ENCODE results near the gene SLC22A25. TPM values are rescaled to one million over a fixed set of nuclear protein-coding genes. Genes with fewer than 3 reads are reported as not detected.

Gene SLC22A25
- not detected for total RNA-seq
- polyA plus RNA-seq (2013, experiment 1 of 2): not detected
- polyA plus RNA-seq (2013, experiment 2 of 2): not detected
- 0 to 0.21 (median 0) reads per million in 172 experiments for total RNA-seq

DNA sequence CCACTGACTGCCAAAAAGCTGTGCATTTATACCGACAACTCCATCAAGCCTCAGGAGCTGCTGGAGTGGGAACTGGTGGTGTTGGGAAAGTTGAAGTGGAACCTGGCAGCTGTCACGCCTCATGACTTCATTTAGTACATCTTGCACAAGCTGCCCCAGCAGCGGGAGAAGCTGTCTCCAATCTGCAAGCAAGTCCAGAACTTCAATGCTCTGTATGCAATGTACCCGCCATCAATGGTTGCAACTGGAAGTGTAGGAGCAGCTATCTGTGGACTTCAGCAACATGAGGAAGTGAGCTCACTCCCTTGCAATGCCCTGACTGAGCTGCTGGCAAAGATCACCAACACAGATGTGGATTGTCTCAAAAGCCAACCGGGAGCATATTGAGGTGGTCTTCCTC is at the start of gene SLC22A25:
SLC22A25 (minus strand) TSS at position 67 of the 400 bp plus-strand sequence. CDS start 13,947 bp downstream, outside the sequence.
- H3K4me1 ChIP-seq (ENCODE audit: insufficient read depth, low read length): no peaks in the 10 kb centered on the region
- no peaks in the 10 kb centered on the region for H3K9me3 Mint-ChIP-seq
- TF ChIP-seq, protein P1, sequence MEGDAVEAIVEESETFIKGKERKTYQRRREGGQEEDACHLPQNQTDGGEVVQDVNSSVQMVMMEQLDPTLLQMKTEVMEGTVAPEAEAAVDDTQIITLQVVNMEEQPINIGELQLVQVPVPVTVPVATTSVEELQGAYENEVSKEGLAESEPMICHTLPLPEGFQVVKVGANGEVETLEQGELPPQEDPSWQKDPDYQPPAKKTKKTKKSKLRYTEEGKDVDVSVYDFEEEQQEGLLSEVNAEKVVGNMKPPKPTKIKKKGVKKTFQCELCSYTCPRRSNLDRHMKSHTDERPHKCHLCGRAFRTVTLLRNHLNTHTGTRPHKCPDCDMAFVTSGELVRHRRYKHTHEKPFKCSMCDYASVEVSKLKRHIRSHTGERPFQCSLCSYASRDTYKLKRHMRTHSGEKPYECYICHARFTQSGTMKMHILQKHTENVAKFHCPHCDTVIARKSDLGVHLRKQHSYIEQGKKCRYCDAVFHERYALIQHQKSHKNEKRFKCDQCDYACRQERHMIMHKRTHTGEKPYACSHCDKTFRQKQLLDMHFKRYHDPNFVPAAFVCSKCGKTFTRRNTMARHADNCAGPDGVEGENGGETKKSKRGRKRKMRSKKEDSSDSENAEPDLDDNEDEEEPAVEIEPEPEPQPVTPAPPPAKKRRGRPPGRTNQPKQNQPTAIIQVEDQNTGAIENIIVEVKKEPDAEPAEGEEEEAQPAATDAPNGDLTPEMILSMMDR (IDR thresholded peaks at IDR 0.05): no peak

DNA sequence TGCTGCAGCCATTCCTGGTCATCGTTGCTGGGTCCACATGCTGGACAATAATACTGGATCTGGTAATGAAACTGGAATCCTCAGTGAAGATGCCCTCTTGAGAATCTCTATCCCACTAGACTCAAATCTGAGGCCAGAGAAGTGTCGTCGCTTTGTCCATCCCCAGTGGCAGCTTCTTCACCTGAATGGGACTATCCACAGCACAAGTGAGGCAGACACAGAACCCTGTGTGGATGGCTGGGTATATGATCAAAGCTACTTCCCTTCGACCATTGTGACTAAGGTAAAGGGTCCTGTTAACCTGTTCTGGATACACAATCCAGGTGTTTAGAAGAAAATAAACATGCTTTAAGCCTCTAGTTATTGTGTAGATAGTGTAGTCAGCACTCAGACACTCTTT is 46.9 kb upstream of the SLC22A25 start:
- POLR2A ChIA-PET: no interaction called here
- DNase-seq: no peak
- ATAC-seq (ENCODE audit: poor library complexity): no peak
- intact Hi-C loops (cut with DNase I, micrococcal nuclease): no loop called here
- Mint-ChIP-seq H3K4me1 (ENCODE audit: low read depth) (no peaks in the 10 kb centered on the region), H3K4me3 (no peak overlapping the region), H3K9me3 (peaks cover 5% of the 10 kb centered on the region), H3K27me3 (peaks cover 39% of the 10 kb centered on the region), H3K27ac (no peak overlapping the region), H3K36me3 (ENCODE audit: low read depth) (no peaks in the 10 kb centered on the region)
- TF ChIP-seq, protein P1 (IDR thresholded peaks at IDR 0.05): no peak
- CTCF ChIA-PET: interaction anchor here (0.7 kb wide), 1 partner anchor 1030 kb away, joined by 3 read pairs; no protein-coding TSS in a partner anchor
- Histone ChIP-seq H3K9me3 (ENCODE audit: control insufficient read depth in 1 of 2, insufficient read depth in 1 of 2, low read length in 2 of 2) (peaks cover 0 to 3% of the 10 kb centered on the region in 2 experiments), H3K36me3 (ENCODE audit: insufficient read depth, low read length) (no peaks in the 10 kb centered on the region), H3K27ac (ENCODE audit: low read depth in 1 of 2, low read length in 2 of 2) (no peak overlapping the region), H3K4me3 (ENCODE audit: low read length) (no peak overlapping the region), H3K4me1 (ENCODE audit: insufficient read depth, low read length) (no peaks in the 10 kb centered on the region), H3K27me3 (ENCODE audit: control insufficient read depth in 1 of 2, insufficient read depth in 2 of 2, low read length in 2 of 2) (no peaks in the 10 kb centered on the region)

More for the DNA sequence above, at the start of gene SLC22A25:
- DNase-seq (no peak), ATAC-seq (ENCODE audit: poor library complexity) (no peak)
- Mint-ChIP-seq H3K27ac (no peak within 1 kb of the TSS), H3K27me3 (peaks cover 28% of the 10 kb centered on the region), H3K36me3 (ENCODE audit: low read depth) (no peaks in the 10 kb centered on the region), H3K4me3 (no peak within 1 kb of the TSS), H3K4me1 (ENCODE audit: low read depth) (peaks cover 11% of the 10 kb centered on the region)
- ChIA-PET CTCF (no interaction called here), POLR2A (no interaction called here)
- H3K36me3 ChIP-seq (ENCODE audit: insufficient read depth, low read length): no peaks in the 10 kb centered on the region
- H3K9me3 ChIP-seq (ENCODE audit: control insufficient read depth in 1 of 2, insufficient read depth in 1 of 2, low read length in 2 of 2): no peaks in the 10 kb centered on the region
- intact Hi-C loops (cut with DNase I, micrococcal nuclease): no loop called here
- H3K27me3 ChIP-seq (ENCODE audit: control insufficient read depth in 1 of 2, insufficient read depth in 2 of 2, low read length in 2 of 2): peaks cover 3 to 14% of the 10 kb centered on the region in 2 experiments
- no peak within 1 kb of the TSS for H3K4me3 ChIP-seq (ENCODE audit: low read length)
- H3K27ac ChIP-seq (ENCODE audit: low read depth in 1 of 2, low read length in 2 of 2): no peak within 1 kb of the TSS

DNA sequence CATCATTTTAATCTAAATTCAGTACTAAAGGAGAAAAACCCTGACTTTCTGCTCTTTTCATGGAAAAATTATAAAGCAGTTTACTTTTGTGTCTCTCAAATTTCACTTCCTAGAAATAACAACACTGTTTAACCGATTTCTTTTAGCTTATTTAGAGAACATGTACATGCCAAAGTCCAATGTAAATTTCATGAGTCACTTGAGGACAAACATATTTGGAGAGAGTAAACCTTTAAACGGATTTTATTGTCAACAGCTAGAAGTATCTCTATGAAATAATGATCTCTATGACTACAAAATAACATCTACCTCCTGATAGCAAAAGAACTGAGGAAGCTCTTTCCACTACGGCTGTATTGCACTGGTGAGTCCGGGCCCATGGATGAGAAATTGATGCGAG is 46.3 kb upstream of the SLC22A25 start:
- H3K4me3 Mint-ChIP-seq: no peak overlapping the region

More for the DNA sequence above, 46.3 kb upstream of the SLC22A25 start:
- Mint-ChIP-seq H3K27ac (no peak overlapping the region), H3K9me3 (peaks cover 5% of the 10 kb centered on the region), H3K27me3 (peaks cover 40% of the 10 kb centered on the region), H3K36me3 (ENCODE audit: low read depth) (no peaks in the 10 kb centered on the region), H3K4me1 (ENCODE audit: low read depth) (no peaks in the 10 kb centered on the region)
- Histone ChIP-seq H3K36me3 (ENCODE audit: insufficient read depth, low read length) (no peaks in the 10 kb centered on the region), H3K9me3 (ENCODE audit: control insufficient read depth in 1 of 2, insufficient read depth in 1 of 2, low read length in 2 of 2) (no peaks in the 10 kb centered on the region), H3K27me3 (ENCODE audit: control insufficient read depth in 1 of 2, insufficient read depth in 2 of 2, low read length in 2 of 2) (no peaks in the 10 kb centered on the region), H3K27ac (ENCODE audit: low read depth in 1 of 2, low read length in 2 of 2) (no peak overlapping the region), H3K4me1 (ENCODE audit: insufficient read depth, low read length) (no peaks in the 10 kb centered on the region), H3K4me3 (ENCODE audit: low read length) (no peak overlapping the region)
- ATAC-seq (ENCODE audit: poor library complexity): no peak
- CTCF ChIA-PET: no interaction called here
- TF ChIP-seq, protein P1 (IDR thresholded peaks at IDR 0.05): no peak
- DNase-seq: no peak
- intact Hi-C loops (cut with DNase I, micrococcal nuclease): no loop called here
- POLR2A ChIA-PET: no interaction called here

Measured in CD4-positive, alpha-beta T cell (primary cell).